IPS DF 4.7 (cell line): Measurements from ENCODE around the gene ESRRB.
A peak's percentile ranks its signal among the peaks of the same experiment; 100 is the strongest.

Experiments
- DNase-seq: peaks from one replicate; pipeline ENCODE4 v3.0.0-alpha.2; 2013; ENCODE audit warnings: low spot score; ENCODE audit errors: extremely low read depth

Gene ESRRB

DNA sequence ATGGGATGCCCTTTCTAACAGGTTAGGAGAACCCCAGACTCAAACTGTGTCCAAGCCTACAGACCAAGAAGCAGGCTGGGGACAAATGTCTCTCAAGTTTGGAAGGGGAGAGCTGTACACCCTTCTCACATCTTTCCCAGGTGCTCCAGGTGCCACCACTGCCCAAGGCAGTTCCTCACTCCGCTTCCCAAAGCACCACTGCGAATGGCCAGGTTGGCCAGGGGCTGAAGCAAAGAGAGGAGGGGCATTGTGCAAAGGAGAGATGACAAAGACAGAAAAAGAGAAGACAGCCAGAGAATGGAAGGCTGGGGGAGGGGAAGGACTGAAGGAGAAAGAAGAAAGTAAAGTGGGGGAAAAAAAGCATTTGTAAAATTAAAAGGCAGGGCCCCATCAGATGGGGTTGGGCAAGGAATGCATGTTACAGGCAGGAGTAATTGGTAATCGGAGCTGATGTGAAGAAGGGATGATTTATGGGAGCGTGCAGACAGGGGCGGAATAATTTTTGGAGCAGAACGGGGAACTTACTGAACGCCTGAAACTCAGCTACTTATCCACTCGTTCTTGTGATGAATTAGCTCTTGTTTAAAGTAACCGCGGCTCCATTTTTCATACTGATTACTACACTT lies 165.8 kb downstream of the ESRRB start:
- DNase-seq = no peak

DNA sequence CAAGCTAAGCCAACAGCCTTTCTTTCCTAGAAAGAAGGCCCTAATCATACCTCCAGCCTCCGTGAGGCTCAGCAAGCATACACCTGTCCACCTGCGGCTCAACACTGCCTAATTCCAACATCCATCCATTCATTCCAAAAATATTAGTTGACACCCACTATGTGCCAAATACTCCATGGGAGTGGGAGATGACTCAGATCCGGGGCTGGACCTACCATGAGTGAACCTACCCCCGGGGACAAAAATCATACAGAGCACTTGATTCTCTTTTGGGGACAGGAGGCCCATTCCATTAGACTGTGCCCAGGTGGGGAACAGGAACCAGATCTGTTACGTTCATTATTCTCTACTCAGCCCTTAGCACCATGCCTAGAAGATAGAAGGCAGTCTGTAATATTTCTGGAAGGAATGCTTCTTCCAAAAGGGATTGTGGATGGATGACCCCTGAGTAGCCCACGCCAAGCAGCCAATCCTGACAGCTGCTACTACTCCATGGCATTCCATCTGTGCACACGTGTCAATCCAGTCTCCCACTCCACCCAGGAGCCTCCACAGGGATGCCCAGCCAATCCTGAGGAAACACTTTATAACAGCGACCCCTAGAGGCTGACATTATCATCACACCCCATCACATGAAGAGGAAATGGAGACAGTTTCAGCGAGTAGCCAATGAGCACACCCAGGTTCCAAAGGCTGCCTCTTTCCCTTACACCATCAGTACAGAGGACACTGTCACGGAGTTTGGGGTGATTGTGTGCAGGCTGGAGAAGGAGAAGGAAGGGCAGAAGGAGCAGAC lies 170.7 kb downstream of the ESRRB start:
- DNase-seq = peak; percentile 84

- DNase-seq = no peak
Observed at GRCh38 chr14:76547831-76548230, 171.9 kb downstream of the ESRRB start.

DNA sequence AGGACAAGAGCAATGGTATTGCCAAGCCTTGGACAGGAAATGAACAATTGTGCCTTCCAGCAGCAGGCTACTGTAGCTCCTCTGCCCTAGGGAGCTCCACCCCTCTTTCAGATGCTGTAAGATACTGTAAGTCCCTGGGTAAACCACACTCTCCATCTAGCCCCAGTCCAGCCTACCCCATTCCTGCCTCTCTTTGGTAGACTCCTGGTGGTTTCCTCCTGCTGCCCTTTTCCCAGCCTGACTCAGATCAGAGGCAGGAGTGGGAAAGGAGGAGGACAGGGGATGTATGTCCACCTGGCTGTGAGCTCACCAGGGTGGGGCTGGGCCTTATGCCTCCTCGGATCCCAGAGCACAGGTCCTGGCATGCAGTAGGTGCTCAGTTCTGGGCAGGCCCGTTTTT lies 174.6 kb downstream of the ESRRB start:
- DNase-seq = no peak

- DNase-seq = no peak
Observed at GRCh38 chr14:76551116-76551515, 175.2 kb downstream of the ESRRB start.
